GM12878 (cell line): ENCODE measurements around the gene ZKSCAN8.

Experiments used
- CTCF ChIP-seq, 3 experiments: IDR thresholded peaks in 2 of 3; conservative IDR thresholded peaks in 1 of 3; 2 replicates each; pipeline ENCODE4 v1.5.1; 2011; ENCODE audit warnings: low read depth in 3 of 3, low read length in 3 of 3, mild to moderate bottlenecking in 3 of 3, control low read depth in 2 of 3, moderate library complexity in 2 of 3, inconsistent platforms in 1 of 3, mixed read lengths in 1 of 3; ENCODE audit not compliant: control insufficient read depth in 2 of 3, insufficient read depth in 1 of 3; ENCODE audit errors: extremely low read depth in 1 of 3
- DPF2 ChIP-seq: fragments of 450-650 bp; IDR thresholded peaks from 2 replicates; pipeline ENCODE4 v1.6.1; 2017; ENCODE audit warnings: mild to moderate bottlenecking
- NFIC ChIP-seq: IDR thresholded peaks from 2 replicates; pipeline ENCODE4 v1.6.1; 2012; ENCODE audit warnings: low read depth, mild to moderate bottlenecking, inconsistent platforms, low read length, moderate library complexity
- POLR2A ChIP-seq: IDR thresholded peaks from 2 replicates; pipeline ENCODE4 v1.6.1; 2011; ENCODE audit warnings: low read depth, mild to moderate bottlenecking, low read length
- SIN3A ChIP-seq: IDR thresholded peaks from 2 replicates; pipeline ENCODE4 v1.6.1; 2012; ENCODE audit warnings: low read depth, low read length, improper control_type of control experiment
- ZBTB33 ChIP-seq: fragments of 450-650 bp; IDR thresholded peaks from 2 replicates; pipeline ENCODE4 v1.6.1; 2017; ENCODE audit warnings: mild to moderate bottlenecking

- no peak for TF ChIP-seq ZBTB33
- TF ChIP-seq SIN3A, result no peak
- no peak for TF ChIP-seq CTCF (IDR thresholded peaks at IDR 0.05 in 2 of 3, conservative IDR thresholded peaks at IDR 0.05 in 1 of 3; ENCODE audit: control insufficient read depth in 2 of 3, extremely low read depth in 1 of 3, insufficient read depth in 1 of 3, low read depth in 3 of 3, low read length in 3 of 3)
- no peak for TF ChIP-seq POLR2A
- TF ChIP-seq DPF2, result no peak
- no peak for TF ChIP-seq NFIC
Measured at GRCh38 chr6:28125401-28125800, 16.3 kb upstream of the ZKSCAN8 start.
